H1 (cell line): ENCODE measurements around the gene LCA5. TPM values are rescaled to one million over a fixed set of nuclear protein-coding genes. Genes with fewer than 3 reads are reported as not detected.

Experiments
- CBX5 ChIP-seq: fragments of 300-800, 300-1000 bp; sonication (generic); IDR thresholded peaks from 2 replicates; pipeline ENCODE4 v1.7.1; 2016; ENCODE audit warnings: antibody characterized with exemption, low read length, low read depth
- CHD1 ChIP-seq: IDR thresholded peaks from 2 replicates; pipeline ENCODE4 v1.6.1; 2012; ENCODE audit warnings: low read depth, low read length, improper control_type of control experiment
- CTCF ChIP-seq, 3 experiments: IDR thresholded peaks; 1 replicate in 2 of 3; 2 replicates in 1 of 3; pipeline versions ENCODE4 v1.5.1 to v1.6.1; 2011; ENCODE audit warnings: low read length in 3 of 3, mild to moderate bottlenecking in 3 of 3, inconsistent platforms in 2 of 3, low read depth in 1 of 3, moderate library complexity in 1 of 3; ENCODE audit not compliant: insufficient read depth in 1 of 3; ENCODE audit errors: control extremely low read depth in 1 of 3
- NANOG ChIP-seq: IDR thresholded peaks from 2 replicates; pipeline ENCODE4 v1.6.1; 2011; ENCODE audit warnings: low read length, low read depth, mild to moderate bottlenecking, inconsistent platforms; ENCODE audit not compliant: insufficient read depth, poor library complexity, severe bottlenecking
- PHF8 ChIP-seq: fragments of 200-600 bp; sonication (generic); conservative IDR thresholded peaks from 2 replicates; pipeline ENCODE4 v1.7.1; 2012; ENCODE audit warnings: low read depth, mild to moderate bottlenecking, inconsistent platforms, low read length, moderate library complexity
- RFX5 ChIP-seq: IDR thresholded peaks from 2 replicates; pipeline ENCODE4 v1.6.1; 2011; ENCODE audit warnings: low read depth, low read length, improper control_type of control experiment, borderline replicate concordance
- SUZ12 ChIP-seq: fragments of 200-600 bp; sonication (generic); IDR thresholded peaks from 2 replicates; pipeline ENCODE4 v1.6.1; 2012; ENCODE audit warnings: mild to moderate bottlenecking, inconsistent platforms, low read length, moderate library complexity, mixed read lengths
- ZNF274 ChIP-seq: IDR thresholded peaks from 2 replicates; pipeline ENCODE4 v1.7.0; 2012; ENCODE audit warnings: low read length, borderline replicate concordance; ENCODE audit errors: extremely low read depth
- polyA plus RNA-seq, 7 experiments: library from polyadenylated mRNA; depleted of rRNA in 3 of 7; stranded (reverse) in 5 of 7; unstranded in 2 of 7; fragments of >200 nt in 5 of 7; fragments of 200-250 nt in 2 of 7; gene quantifications; 1 replicate in 5 of 7; 2 replicates in 1 of 7; 4 replicates in 1 of 7; pipeline versions ENCODE4 v1.2.1 to v1.2.3, GENCODE V29; 2011 to 2013; ENCODE audit warnings: missing spikeins in 2 of 7, mixed read lengths in 2 of 7
- total RNA-seq: library from RNA; stranded (reverse); fragmentation: NEBNext Ultra II Directional; extraction: Animal tissue kit (Norgen Biotek cat#: 25700); gene quantifications from 2 replicates; pipeline ENCODE4 v1.2.1, GENCODE V29; 2021

Gene LCA5
- total and polyA plus RNA-seq, 2 of the 8 experiments (the other 6 are each of a cell fraction or from before 2014, with no cell fraction given) = 0.44 to 3.6 TPM

- no peak for TF ChIP-seq CTCF (IDR thresholded peaks at IDR 0.05; ENCODE audit: control extremely low read depth in 1 of 3, insufficient read depth in 1 of 3, low read depth in 1 of 3, low read length in 3 of 3)
- no peak for TF ChIP-seq PHF8
- no peak for TF ChIP-seq ZNF274
- no peak for TF ChIP-seq CBX5
- no peak for TF ChIP-seq CHD1
- no peak for TF ChIP-seq NANOG
- TF ChIP-seq SUZ12 = no peak
- TF ChIP-seq RFX5 = no peak
Measured at GRCh38 chr6:79512014-79512413, 25.2 kb downstream of the LCA5 start (continued).
